Stimulated activated CD8-positive, alpha-beta memory T cell treated with anti-CD3 and anti-CD28 coated beads, Interleukin-2, amount 100 ng/mL, for 1 hour (primary cell): ENCODE measurements around the gene CFLAR.
"Not testable (repeated sequence)": the region's sequence is repeated elsewhere in the genome, so short reads cannot be mapped to it uniquely, and the experiment has no call there.

Experiments
- DNase-seq, 2 donors: peaks; one replicate each; pipeline ENCODE4 v3.0.0-alpha.2; 2020; ENCODE audit warnings: low read depth in 2 of 2

The CFLAR gene

GRCh38 chr2:201149064-201149820 is 33.3 kb downstream of the CFLAR start:
- DNase-seq = no peak

DNA sequence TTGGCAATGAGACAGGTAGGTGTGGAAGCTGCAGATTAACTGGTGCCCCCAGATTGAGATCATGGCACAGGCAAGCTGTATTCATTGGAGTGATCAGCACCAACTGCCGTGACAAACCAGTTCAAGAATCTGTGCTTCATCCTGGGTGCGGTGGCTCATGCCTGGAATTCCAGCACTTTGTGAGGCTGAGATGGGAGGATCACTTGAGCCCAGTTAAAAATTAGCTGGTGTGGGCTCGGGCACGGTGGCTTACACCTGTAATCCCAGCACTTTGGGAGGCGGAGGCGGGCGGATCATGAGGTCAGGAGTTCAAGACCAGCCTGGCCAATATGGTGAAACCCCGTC is 33.8 kb downstream of the CFLAR start:
- DNase-seq = not testable (repeated sequence)

DNA sequence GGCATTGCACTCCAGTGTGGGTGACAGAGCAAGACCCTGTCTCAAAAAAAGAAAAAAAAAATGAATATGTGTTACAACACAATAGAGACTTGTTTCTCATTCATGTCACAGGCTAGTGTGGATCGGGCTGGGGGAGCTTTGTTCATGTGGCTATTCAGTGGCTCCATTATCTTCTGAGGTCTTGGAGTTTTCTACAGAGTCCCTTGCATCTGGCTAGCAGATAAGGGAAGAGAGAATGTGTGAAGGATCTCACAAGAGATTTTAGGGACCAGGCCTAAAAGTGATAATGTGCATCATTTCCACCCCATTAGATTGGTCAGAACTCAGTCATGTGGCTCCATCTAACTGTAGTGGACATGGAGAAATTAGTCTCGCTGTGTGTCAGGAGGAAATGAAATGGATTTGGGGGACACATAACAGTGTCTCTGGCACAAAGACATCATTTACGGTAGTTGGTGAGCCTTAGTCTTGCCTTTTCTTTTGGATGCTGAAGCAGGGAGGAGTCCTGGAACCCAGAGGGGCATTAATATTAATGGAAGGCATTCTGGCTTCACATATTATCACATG is 34.6 kb downstream of the CFLAR start:
- DNase-seq = no peak

DNA sequence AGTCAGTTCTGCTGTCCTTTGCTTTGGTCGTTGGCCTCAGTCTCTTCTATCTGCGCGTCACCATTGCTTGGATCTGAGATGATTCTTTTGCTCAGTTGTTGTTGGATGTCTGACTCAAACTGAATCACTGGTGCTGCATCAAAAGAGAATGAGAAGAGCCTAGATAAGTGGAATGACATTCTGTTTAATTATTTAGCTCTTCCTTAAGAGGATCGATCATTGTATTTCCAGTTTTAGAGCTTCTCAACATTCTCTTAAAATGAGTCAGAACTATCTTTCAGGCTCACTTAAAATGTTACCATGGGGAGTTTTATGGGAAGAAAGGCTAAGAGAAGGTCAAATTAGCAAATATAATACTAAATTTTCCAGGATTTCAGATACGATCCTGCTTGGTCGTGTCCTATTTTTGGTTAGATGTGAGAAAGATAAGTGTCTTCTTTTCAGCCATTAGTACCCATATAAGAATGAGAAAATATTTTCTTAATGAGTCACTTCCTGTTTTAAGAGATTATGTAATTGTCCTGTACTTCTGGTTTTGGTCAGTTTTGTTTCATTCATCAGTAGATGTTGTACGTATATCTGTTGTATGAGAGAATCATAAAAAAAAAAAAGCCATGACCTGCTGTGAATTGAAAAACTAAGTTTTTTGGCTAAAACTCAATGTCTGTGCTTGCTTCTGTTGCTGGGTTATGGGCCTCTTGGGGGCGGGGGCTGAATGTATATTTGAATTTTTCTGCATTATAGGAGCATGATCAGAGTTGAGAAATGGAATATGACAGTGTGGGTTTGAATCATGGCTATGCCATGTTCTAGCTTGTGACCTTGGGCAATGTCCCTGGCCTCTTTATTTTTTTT is 35.4 kb downstream of the CFLAR start:
- DNase-seq = no peak

GRCh38 chr2:201152517-201152916 is 36.6 kb downstream of the CFLAR start:
- DNase-seq = no peak

- no peak for DNase-seq
Observed at GRCh38 chr2:201152999-201153815, 37.2 kb downstream of the CFLAR start.

GRCh38 chr2:201154615-201155399 is 38.8 kb downstream of the CFLAR start:
- no peak for DNase-seq

DNA sequence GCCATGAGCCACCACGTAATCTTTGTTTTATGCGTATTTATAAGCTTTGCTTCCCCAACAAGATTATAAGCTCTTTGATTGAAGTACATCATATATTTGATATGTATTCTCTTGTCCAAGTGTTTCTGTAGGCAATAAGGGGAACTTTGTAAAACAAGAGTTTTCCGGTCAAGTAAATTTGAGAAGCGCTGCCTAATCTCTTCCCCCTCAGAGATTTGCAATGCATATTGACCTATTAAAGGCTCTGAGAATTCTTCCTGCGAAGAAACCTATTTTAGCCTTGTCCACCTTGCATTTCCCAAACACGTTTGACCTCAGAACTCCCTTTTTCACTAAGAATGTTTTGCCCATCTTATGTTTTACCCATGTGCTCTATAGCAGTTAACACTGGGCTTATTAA is 40.1 kb downstream of the CFLAR start:
- no peak for DNase-seq

DNA sequence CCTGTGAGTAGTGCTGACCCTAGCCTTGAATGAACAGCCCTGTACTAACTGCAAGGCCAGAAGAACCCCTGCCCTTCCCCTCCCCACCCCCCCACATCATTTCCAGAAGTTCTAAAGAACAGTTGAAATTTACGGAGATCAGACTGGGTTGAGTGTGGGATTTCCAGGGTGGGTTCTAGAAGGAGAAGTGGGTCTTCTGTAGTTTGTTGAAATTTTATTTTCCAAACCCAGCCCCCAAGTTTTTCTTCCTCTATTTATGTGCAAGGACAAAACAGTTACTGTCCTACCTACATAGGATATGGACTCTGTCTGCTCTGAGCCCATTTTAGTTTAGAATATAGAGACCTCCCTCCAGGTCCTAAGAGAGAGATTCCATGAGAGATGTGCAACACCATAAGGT is 40.7 kb downstream of the CFLAR start:
- no peak for DNase-seq

DNA sequence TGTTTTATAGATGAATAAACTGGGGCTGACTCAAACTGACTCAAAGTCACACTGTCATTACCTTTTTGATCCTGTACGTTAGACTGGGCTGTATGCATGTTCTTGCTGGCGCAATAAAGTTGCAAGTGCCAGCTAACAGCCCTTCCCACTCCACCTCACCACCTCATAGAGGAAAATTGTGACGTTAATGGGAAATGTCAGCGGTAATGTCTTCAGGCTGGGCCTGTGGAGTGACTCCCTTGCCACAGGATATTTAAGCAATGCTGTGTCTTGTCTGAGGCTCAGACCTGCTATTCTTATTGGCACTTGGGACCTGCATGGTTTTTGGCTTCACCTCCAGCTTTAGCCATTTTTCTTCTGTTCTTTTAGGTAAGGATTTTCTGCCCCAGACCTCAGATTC is 41.7 kb downstream of the CFLAR start:
- no peak for DNase-seq

- peak; percentile 9 to 26 for DNase-seq
Observed at GRCh38 chr2:201158111-201158929, 42.4 kb downstream of the CFLAR start.

DNA sequence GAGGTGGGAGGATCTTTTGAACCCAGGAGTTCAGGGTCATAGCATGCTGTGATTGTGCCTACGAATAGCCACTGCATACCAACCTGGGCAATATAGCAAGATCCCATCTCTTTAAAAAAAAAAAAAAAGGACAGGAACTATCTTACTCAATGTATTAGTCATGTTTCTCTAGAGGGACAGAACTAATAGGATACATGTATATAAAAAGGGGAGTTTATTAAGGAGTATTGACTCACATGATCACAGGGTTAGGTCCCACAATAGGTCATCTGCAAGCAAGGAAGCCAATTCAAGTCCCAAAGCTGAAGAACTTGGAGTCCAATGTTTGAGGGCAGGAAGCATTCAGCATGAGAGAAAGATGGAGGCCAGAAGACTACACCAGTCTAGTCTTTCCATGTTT is 48.2 kb downstream of the CFLAR start:
- DNase-seq = no peak

- no peak for DNase-seq
Observed at GRCh38 chr2:201167546-201167945, 51.6 kb downstream of the CFLAR start.

GRCh38 chr2:201168496-201168895 is 52.5 kb downstream of the CFLAR start:
- DNase-seq = not testable (repeated sequence)

DNA sequence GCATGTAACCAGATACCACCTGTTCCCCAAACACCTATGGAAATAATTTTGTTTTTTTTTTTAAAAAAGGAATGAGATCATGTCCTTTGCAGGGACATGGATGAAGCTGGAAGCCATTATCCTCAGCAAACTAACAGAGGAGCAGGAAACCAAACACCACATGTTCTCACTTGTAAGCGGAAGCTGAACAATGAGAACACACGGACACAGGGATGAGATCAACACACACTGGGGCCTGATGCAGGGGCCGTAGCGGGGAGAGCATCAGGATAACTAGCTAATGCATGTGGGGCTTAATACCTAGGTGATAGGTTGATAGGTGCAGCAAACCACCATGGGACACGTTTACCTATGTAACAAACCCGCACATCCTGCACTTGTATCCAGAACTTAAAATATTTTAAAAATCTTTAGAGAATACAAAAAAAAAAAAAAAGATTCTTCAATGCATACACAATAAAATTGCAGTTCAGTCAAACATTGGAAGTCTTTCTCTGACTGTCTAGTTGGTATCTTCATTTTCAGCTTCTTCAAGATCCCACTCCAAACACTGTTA is 55.4 kb downstream of the CFLAR start:
- no peak for DNase-seq

GRCh38 chr2:201172279-201172678 is 56.3 kb downstream of the CFLAR start:
- DNase-seq = no peak

GRCh38 chr2:201174687-201175086 is 58.7 kb downstream of the CFLAR start:
- DNase-seq = no peak

DNA sequence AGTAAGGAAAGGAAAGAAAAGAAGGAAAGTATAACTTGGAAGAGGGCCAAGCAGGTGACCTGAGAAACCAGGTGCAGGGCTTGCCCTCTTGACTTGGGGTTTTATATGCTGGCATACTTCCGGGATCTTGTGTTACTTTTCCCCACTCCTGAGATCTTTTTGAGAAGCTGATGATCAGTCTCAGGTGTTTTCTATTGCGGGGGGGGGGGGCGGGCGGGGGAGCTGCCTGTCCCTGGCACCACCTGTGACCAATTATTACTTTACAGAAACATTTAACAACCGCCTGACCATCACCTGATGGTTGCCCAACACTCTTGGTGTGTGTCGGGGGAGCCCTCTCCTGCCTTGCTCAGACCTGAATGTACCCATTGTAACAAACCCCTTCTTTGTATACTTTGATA is 60.1 kb downstream of the CFLAR start:
- no peak for DNase-seq

GRCh38 chr2:201180010-201180409 is 64.0 kb downstream of the CFLAR start:
- no peak for DNase-seq
